ENCODE data around the gene TOX2. TPM values are rescaled to one million over a fixed set of nuclear protein-coding genes. Genes with fewer than 3 reads are reported as not detected.

The TOX2 gene
- total and polyA plus RNA-seq, 2 of the 8 experiments (the other 6 are each of a cell fraction or from before 2014, with no cell fraction given): 1.8 to 3.4 TPM

DNA sequence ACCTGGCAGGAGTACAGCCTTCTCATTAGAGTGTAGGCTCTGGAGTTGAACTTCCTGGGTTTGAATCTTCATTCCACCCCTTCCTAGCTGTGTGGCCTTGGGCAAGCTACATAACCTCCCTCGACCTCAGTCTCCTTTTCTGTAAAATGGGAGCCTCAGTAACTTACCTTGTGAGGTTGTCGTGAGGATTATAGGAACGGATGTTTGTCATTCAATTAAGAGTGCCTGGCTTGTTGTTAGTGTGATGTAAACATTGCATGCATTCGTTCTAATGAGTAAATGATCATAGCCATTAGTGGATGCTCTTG, 45.2 kb downstream of the TOX2 start:
- no peaks in the 10 kb centered on the region; the same call in 1 of the 2 replicates for H3K23me2 ChIP-seq (ENCODE audit: low read depth, low read length)
- no peak overlapping the region for H2AK5ac ChIP-seq (ENCODE audit: low read depth, low read length)
- WGBS, 2 experiments (ENCODE audit: extremely low coverage in 1 of 2, insufficient coverage in 1 of 2, insufficient read length in 1 of 2, insufficient replicate concordance in 2 of 2, low coverage in 1 of 2, low lambda C conversion rate in 2 of 2, missing lambda C conversion rate in 1 of 2): 85% methylated on average over 4 of the region's 4 CpGs; no CpG with 5 or more reads in 1 of the 2 experiments
- H3K79me2 ChIP-seq (ENCODE audit: control insufficient read depth in 1 of 2, insufficient read depth in 2 of 2, low read length in 2 of 2): no peaks in the 10 kb centered on the region
- H3K4me3 ChIP-seq (ENCODE audit: extremely low read depth in 1 of 4, insufficient read depth in 2 of 4, low read depth in 3 of 4, low read length in 4 of 4): no peak overlapping the region
- no peak overlapping the region for H3K4ac ChIP-seq (replicated peaks; ENCODE audit: insufficient read length, low read depth, low read length)
- no peak overlapping the region for H2BK120ac ChIP-seq (replicated peaks; ENCODE audit: low read depth, low read length)
- no peak overlapping the region for H4K5ac ChIP-seq (ENCODE audit: insufficient read length, low read depth, low read length)
- POLR2A ChIA-PET (ENCODE audit: partially characterized antibody): no interaction called here
- no peak overlapping the region for H4K8ac ChIP-seq (ENCODE audit: extremely low read depth, insufficient read depth, low read length)
- no peak overlapping the region for H3K18ac ChIP-seq (ENCODE audit: extremely low read depth, low read length)
- H4K91ac ChIP-seq (replicated peaks; ENCODE audit: insufficient read length, low read length): no peak overlapping the region
- H3K23ac ChIP-seq (ENCODE audit: insufficient read length): no peak overlapping the region
- H3K4me2 ChIP-seq (ENCODE audit: insufficient read depth in 1 of 2, low read depth in 2 of 2, low read length in 2 of 2): no peak overlapping the region
- H2BK12ac ChIP-seq (ENCODE audit: low read depth, low read length): peak overlapping the region; percentile 4; the same call in 1 of the 2 replicates
- no peak for FAIRE-seq
- 0 out of 2 replicates have a peak overlapping the region, but pooled peaks have one; percentile 12 for H2BK15ac ChIP-seq (ENCODE audit: low read length)
- no peak overlapping the region for H3K27ac ChIP-seq (ENCODE audit: low read depth, low read length)
- no peak for DNase-seq (ENCODE audit: low read depth in 1 of 2, low spot score in 2 of 2)
- peaks cover 2% of the 10 kb centered on the region; the same call in 1 of the 2 replicates for H3K79me1 ChIP-seq (ENCODE audit: low read depth, low read length)
- H3K36me3 ChIP-seq (ENCODE audit: control insufficient read depth in 2 of 4, insufficient read depth in 4 of 4, low read length in 3 of 4): no peaks in the 10 kb centered on the region
- H3K14ac ChIP-seq (ENCODE audit: insufficient read length): no peak overlapping the region
- no peak overlapping the region for H2BK20ac ChIP-seq (ENCODE audit: low read length)
- peaks cover 0 to 2% of the 10 kb centered on the region in 2 experiments for H4K20me1 ChIP-seq (replicated peaks in 1 of 2; ENCODE audit: control insufficient read depth in 1 of 2, insufficient read depth in 2 of 2, low read length in 2 of 2)
- no peaks in the 10 kb centered on the region for H3K9me3 ChIP-seq (ENCODE audit: insufficient read depth in 2 of 2, low read depth in 1 of 2, low read length in 1 of 2)
- no peak overlapping the region for H3K9ac ChIP-seq (replicated peaks in 1 of 4; ENCODE audit: extremely low read depth in 1 of 4, low read depth in 3 of 4, low read length in 3 of 4)
- no peak overlapping the region for H2AFZ ChIP-seq (ENCODE audit: low read length)
- H3K27me3 ChIP-seq (replicated peaks in 1 of 4; ENCODE audit: control insufficient read depth in 3 of 4, extremely low read depth in 1 of 4, insufficient read depth in 3 of 4, low read length in 3 of 4): peaks cover 0 to 4% (median under 1%) of the 10 kb centered on the region in 4 experiments; a peak in 3 of 7 replicates
- no peak overlapping the region for H3K56ac ChIP-seq (replicated peaks; ENCODE audit: insufficient read length, low read depth, low read length)
- peaks cover 2 to 18% (median 4%) of the 10 kb centered on the region in 4 experiments; a peak in 5 of 7 replicates for H3K4me1 ChIP-seq (replicated peaks in 1 of 4; ENCODE audit: control insufficient read depth in 3 of 4, insufficient read depth in 4 of 4, low read length in 3 of 4)
- CTCF ChIA-PET (ENCODE audit: partially characterized antibody): interaction anchor here (1.4 to 1.8 kb wide), 2 partner anchors 25 to 26 kb away, joined by 4 to 6 read pairs; no protein-coding TSS in a partner anchor
- H2BK5ac ChIP-seq (ENCODE audit: low read depth, low read length): no peak overlapping the region
- TF ChIP-seq CEBPB (IDR thresholded peaks at IDR 0.05; ENCODE audit: low read depth, low read length) (no peak), SIRT6 (IDR thresholded peaks at IDR 0.05; ENCODE audit: low read length) (no peak), JUND (IDR thresholded peaks at IDR 0.05; ENCODE audit: low read length) (no peak), ASH2L (IDR thresholded peaks at IDR 0.05; ENCODE audit: low read length) (no peak), HDAC6 (IDR thresholded peaks at IDR 0.05; ENCODE audit: low read depth, low read length) (no peak), CTBP2 (IDR thresholded peaks at IDR 0.05; ENCODE audit: borderline replicate concordance, insufficient read depth, insufficient read length, low read length) (no peak), BCL11A (IDR thresholded peaks at IDR 0.05; ENCODE audit: low read depth in 2 of 2, low read length in 2 of 2) (no peak), GTF2F1 (IDR thresholded peaks at IDR 0.05; ENCODE audit: borderline replicate concordance, low read depth, low read length) (no peak), EZH2 (IDR thresholded peaks at IDR 0.05; ENCODE audit: low read depth, low read length, severe bottlenecking) (no peak), SIN3A (conservative IDR thresholded peaks at IDR 0.05 in 1 of 2, IDR thresholded peaks at IDR 0.05 in 1 of 2; ENCODE audit: low read depth in 1 of 2, low read length in 2 of 2) (no peak), EGR1 (IDR thresholded peaks at IDR 0.05; ENCODE audit: borderline replicate concordance, low read depth, low read length) (no peak), EP300 (IDR thresholded peaks at IDR 0.05; ENCODE audit: borderline replicate concordance in 1 of 2, low read depth in 2 of 2, low read length in 2 of 2) (no peak), CREB1 (IDR thresholded peaks at IDR 0.05) (no peak)
- TF ChIP-seq, protein P1, sequence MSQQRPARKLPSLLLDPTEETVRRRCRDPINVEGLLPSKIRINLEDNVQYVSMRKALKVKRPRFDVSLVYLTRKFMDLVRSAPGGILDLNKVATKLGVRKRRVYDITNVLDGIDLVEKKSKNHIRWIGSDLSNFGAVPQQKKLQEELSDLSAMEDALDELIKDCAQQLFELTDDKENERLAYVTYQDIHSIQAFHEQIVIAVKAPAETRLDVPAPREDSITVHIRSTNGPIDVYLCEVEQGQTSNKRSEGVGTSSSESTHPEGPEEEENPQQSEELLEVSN (IDR thresholded peaks at IDR 0.05): no peak

All from H1 (cell line).